Measurements from ENCODE around the gene CGB7.

CGB7 gene

DNA sequence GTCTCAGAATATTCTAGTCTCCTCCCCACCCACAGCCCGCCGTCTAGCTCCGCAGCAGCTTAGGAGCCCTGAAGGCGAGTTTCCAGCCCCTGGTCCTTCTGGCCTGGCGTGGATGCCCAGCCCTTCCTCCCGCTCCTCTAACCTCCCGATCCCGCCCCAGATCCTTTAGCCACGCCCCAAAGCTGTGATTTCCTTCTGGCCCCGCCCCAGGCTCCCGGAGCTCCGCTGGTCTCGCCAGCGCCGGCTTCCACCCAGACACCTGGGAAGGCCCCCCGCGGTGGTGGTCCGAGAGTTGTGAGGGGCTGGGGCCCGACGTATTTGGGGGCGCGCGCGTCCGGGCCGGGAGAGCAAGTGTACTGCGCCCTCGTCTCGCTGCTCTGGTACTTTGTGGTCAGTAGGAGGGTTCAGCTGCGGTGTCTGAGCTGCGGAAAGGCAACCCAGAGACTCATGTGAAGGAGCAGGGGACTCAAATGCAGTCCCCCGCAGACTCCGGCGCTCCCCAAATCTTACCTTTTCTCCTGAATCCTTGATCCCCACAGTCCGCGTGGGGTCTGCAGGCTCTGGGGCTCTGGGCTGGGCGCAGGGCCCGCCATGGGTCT is at the start of gene CGB7:
Gene CGB7, minus strand, starts transcription at position 114 of the 599 bp plus-strand sequence. CDS start 2,374 bp downstream, outside the sequence.
- no peak within 1 kb of the TSS for H3K27ac ChIP-seq (ENCODE audit: low read depth, low read length)
- no peaks in the 10 kb centered on the region for H3K36me3 ChIP-seq (ENCODE audit: insufficient read depth, low read length)
- peaks cover 8% of the 10 kb centered on the region for H3K4me1 ChIP-seq (ENCODE audit: insufficient read depth, low read length)
- H3K4me3 ChIP-seq (ENCODE audit: low read depth in 1 of 2, low read length in 2 of 2), result peak within 1 kb of the TSS; percentile 42 to 66
- H3K27me3 ChIP-seq (ENCODE audit: control insufficient read depth in 1 of 2, insufficient read depth in 2 of 2, low read length in 2 of 2), result peaks cover 0 to 40% of the 10 kb centered on the region in 2 donors
- H3K9me3 ChIP-seq (ENCODE audit: low read length), result no peaks in the 10 kb centered on the region
- H3K9ac ChIP-seq (ENCODE audit: low read length), result no peak within 1 kb of the TSS

DNA sequence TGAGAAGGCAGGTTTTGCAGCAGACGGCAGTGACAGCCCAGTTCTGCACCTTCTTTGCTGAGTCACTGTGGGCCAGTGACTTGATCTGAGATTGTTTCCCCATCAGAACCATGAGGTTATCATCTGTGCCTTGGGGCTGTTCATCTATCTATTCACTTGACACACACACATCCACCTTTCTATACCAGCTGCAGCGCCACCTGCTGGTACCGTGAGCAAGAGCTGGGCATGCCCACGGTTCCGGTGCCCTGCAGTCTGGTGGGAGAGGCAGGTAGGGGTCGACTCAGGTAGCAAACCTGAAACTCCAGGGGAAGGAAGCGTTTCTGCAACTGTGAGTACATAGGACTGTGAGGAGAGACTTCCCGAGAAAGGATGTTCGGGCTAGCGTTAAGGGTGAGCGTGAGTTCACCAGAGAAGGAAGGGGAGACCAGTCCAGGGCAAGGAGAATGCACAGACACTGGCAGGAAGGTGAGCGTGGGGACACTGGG is 49.1 kb upstream of the CGB7 start:
- Histone ChIP-seq H3K36me3 (ENCODE audit: insufficient read depth, low read length) (peaks cover 47% of the 10 kb centered on the region), H3K27ac (ENCODE audit: low read depth, low read length) (no peak overlapping the region), H3K9ac (ENCODE audit: low read length) (no peak overlapping the region), H3K27me3 (ENCODE audit: control insufficient read depth in 1 of 2, insufficient read depth in 2 of 2, low read length in 2 of 2) (no peaks in the 10 kb centered on the region), H3K9me3 (ENCODE audit: low read length) (no peaks in the 10 kb centered on the region), H3K4me3 (ENCODE audit: low read depth in 1 of 2, low read length in 2 of 2) (no peak overlapping the region), H3K4me1 (ENCODE audit: insufficient read depth, low read length) (no peaks in the 10 kb centered on the region)

DNA sequence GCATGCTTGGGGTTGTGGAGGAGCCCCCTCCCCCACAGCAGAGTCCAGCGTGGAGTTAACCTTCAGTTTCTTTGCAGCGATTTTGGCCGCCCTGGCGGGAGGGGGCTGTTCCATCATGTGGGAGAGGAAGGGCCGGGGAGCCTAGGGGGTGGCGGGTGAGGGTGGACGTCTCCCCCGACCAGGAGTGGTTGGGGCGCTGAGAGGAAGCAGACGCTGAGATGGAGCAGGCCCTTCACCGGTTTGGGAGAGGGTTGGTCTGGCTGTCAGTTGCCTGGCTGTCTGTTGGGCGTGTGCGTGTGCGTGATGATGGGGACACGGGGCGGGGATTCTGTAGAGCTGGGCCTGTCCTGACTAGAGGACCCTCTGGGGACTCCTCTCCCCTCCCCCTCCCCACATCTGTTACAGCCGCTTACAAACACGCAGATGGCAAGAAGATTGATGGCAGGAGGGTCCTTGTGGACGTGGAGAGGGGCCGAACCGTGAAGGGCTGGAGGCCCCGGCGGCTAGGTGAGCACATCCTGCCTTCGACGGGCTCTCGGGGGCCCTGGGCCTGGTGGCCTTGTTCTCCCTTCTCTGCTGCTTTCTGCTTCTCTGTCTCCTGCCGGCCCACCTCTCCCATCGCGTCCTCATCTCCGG is 46.8 kb upstream of the CGB7 start:
- Histone ChIP-seq H3K27ac (ENCODE audit: low read depth, low read length) (no peak overlapping the region), H3K36me3 (ENCODE audit: insufficient read depth, low read length) (peaks cover 65% of the 10 kb centered on the region), H3K9ac (ENCODE audit: low read length) (no peak overlapping the region), H3K27me3 (ENCODE audit: control insufficient read depth in 1 of 2, insufficient read depth in 2 of 2, low read length in 2 of 2) (no peaks in the 10 kb centered on the region), H3K9me3 (ENCODE audit: low read length) (no peaks in the 10 kb centered on the region), H3K4me1 (ENCODE audit: insufficient read depth, low read length) (no peaks in the 10 kb centered on the region), H3K4me3 (ENCODE audit: low read depth in 1 of 2, low read length in 2 of 2) (no peak overlapping the region)

DNA sequence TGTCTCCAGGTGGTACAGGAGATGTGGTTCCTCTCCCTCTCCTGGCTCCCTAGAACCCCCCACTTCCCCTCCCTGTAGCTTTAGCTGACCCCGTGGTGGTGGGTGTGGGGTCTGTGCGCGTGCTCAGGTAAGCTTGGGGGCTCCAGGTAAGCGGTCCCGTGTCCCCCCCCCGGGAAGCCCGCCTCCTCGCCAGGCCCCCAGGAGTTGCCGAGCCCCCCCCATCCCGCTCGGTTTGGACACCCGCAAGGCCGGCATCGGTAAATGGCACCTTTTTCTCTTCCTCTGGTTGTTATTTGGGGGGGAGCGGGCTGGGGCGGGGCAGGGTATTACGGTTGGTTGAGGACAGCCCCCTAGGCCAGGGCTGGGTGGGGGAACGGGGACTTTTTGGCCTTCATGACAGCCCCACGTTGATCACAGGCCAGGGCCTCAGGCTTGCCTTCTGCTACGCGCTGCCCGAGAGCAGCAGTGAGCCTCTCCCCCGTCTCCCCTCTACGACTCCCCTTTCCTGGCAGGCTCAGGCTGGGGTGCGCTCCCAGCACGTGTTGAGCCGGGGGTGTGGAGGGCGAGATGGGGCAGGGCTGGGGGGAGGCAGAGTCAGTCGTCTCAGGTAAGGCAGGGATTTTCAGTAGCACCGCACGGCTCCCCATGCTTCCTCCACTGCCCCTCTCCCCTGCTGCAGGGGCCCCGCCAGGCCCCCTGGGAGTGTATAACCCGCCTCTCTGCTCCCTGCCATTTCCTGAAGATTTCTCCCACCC is 46.0 kb upstream of the CGB7 start:
- Histone ChIP-seq H3K4me1 (ENCODE audit: insufficient read depth, low read length) (no peaks in the 10 kb centered on the region), H3K27ac (ENCODE audit: low read depth, low read length) (no peak overlapping the region), H3K27me3 (ENCODE audit: control insufficient read depth in 1 of 2, insufficient read depth in 2 of 2, low read length in 2 of 2) (no peaks in the 10 kb centered on the region), H3K4me3 (ENCODE audit: low read depth in 1 of 2, low read length in 2 of 2) (no peak overlapping the region), H3K9ac (ENCODE audit: low read length) (no peak overlapping the region), H3K9me3 (ENCODE audit: low read length) (no peaks in the 10 kb centered on the region), H3K36me3 (ENCODE audit: insufficient read depth, low read length) (peaks cover 73% of the 10 kb centered on the region)

DNA sequence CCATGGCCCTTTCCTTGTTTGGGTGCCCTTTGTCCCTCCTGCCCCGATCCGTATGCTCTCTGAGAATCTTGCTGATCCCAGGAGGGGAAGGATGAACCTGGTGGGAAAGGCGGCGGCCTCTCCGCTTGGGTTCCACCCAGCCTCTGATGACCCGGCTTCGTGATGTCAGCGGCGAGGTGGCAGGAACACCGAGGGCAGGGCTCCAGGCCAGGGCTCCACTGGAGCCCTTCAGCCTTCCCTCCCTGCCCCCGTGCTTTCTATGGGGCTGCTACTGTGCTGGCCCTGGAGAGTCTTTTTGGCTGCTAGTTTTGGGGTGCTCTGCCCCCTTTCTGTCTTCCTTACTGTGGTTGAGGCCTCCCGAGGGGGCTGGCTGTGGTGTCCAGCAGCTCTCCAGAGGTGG is 44.8 kb upstream of the CGB7 start:
- Histone ChIP-seq H3K27me3 (ENCODE audit: control insufficient read depth in 1 of 2, insufficient read depth in 2 of 2, low read length in 2 of 2) (no peaks in the 10 kb centered on the region), H3K27ac (ENCODE audit: low read depth, low read length) (no peak overlapping the region), H3K4me3 (ENCODE audit: low read depth in 1 of 2, low read length in 2 of 2) (no peak overlapping the region), H3K36me3 (ENCODE audit: insufficient read depth, low read length) (peaks cover 84% of the 10 kb centered on the region), H3K9me3 (ENCODE audit: low read length) (no peaks in the 10 kb centered on the region), H3K9ac (ENCODE audit: low read length) (no peak overlapping the region), H3K4me1 (ENCODE audit: insufficient read depth, low read length) (peaks cover 4% of the 10 kb centered on the region)

DNA sequence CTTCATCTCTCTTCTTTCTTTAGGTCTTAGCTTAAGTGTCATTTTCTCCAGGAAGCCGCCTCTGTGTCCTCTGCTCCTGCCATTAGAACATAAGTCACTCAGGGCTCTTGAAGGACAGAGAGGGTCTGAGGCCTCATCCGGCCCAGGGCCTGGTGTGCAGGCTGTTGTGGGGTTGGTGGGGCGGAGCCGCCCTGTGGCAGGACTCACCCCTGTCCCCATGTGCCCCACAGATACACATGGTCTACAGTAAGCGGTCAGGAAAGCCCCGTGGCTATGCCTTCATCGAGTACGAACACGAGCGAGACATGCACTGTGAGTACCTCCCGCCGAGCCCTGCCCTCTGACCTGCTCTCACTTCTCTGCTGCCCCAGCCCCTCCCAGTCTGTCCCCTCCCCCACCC is 43.6 kb upstream of the CGB7 start:
- Histone ChIP-seq H3K9ac (ENCODE audit: low read length) (no peak overlapping the region), H3K4me3 (ENCODE audit: low read depth in 1 of 2, low read length in 2 of 2) (no peak overlapping the region), H3K27ac (ENCODE audit: low read depth, low read length) (no peak overlapping the region), H3K36me3 (ENCODE audit: insufficient read depth, low read length) (peaks cover 82% of the 10 kb centered on the region), H3K27me3 (ENCODE audit: control insufficient read depth in 1 of 2, insufficient read depth in 2 of 2, low read length in 2 of 2) (no peaks in the 10 kb centered on the region), H3K9me3 (ENCODE audit: low read length) (no peaks in the 10 kb centered on the region), H3K4me1 (ENCODE audit: insufficient read depth, low read length) (peaks cover 4% of the 10 kb centered on the region)

DNA sequence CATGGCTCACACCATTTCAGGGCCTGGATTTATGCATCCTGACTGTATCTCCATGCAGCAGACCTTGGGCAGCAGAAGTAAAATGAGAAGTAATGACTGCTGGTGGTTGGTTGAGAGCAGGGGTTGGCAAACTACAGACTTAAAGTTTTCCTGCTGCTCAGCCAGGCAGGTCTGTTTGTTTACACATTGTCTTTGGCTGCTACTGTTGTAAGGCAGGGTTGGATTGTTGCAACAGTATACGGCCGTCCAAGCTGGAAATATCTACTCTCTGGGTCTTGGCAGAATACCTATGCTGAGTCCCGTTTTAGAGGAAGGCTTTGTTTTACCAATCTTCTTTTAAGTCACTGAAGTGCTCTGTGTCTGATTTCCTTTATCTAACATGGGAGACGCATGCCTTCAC is 41.2 kb upstream of the CGB7 start:
- Histone ChIP-seq H3K9ac (ENCODE audit: low read length) (no peak overlapping the region), H3K4me1 (ENCODE audit: insufficient read depth, low read length) (peaks cover 4% of the 10 kb centered on the region), H3K27ac (ENCODE audit: low read depth, low read length) (no peak overlapping the region)

DNA sequence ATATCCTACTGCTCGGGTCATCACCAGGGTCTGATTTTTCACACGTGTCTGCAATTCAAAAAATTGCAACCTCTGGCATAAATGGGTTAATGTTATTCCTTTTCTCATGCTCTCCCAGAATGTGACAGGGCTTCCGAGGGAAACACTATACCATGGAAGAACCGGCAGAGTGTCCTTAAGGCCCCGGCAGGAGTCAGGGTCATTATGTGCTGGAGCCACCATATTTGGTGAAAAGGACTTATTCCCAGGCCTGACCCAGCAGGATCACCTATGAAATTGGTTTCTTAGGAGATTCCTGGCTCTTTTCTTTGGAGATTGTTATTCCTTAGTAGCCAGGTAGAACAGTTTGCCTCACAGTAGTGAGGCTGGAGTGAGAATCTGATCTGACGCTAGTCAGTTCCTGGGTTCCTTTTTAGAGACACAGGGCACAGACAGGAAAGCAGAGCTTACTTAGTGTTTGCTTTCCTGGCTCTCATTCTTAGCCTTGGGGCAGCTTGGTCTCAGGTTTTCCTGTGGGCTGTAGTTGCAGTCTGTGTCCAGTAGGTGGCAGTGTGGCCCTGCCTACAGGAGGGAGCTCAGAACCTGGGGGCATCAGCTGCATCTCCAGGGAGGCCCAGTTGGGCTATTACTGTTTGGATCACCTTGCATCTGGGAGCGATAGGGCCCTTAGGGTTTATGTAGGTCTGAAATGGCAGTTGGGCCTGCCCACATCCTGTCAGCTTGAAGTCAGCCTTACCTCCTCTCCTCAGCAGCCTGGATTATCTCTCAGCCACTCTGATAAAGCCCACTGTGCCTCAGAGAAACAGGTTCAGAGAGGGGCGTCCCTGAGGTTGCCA is 40.1 kb upstream of the CGB7 start:
- no peaks in the 10 kb centered on the region for H3K9me3 ChIP-seq (ENCODE audit: low read length)
- peaks cover 68% of the 10 kb centered on the region for H3K36me3 ChIP-seq (ENCODE audit: insufficient read depth, low read length)
- no peak overlapping the region for H3K4me3 ChIP-seq (ENCODE audit: low read depth in 1 of 2, low read length in 2 of 2)
- H3K27ac ChIP-seq (ENCODE audit: low read depth, low read length), result no peak overlapping the region
- H3K27me3 ChIP-seq (ENCODE audit: control insufficient read depth in 1 of 2, insufficient read depth in 2 of 2, low read length in 2 of 2), result no peaks in the 10 kb centered on the region
- peaks cover 4% of the 10 kb centered on the region for H3K4me1 ChIP-seq (ENCODE audit: insufficient read depth, low read length)
- H3K9ac ChIP-seq (ENCODE audit: low read length), result no peak overlapping the region

More for the DNA sequence above, 41.2 kb upstream of the CGB7 start:
- Histone ChIP-seq H3K9me3 (ENCODE audit: low read length) (no peaks in the 10 kb centered on the region), H3K36me3 (ENCODE audit: insufficient read depth, low read length) (peaks cover 71% of the 10 kb centered on the region), H3K4me3 (ENCODE audit: low read depth in 1 of 2, low read length in 2 of 2) (no peak overlapping the region), H3K27me3 (ENCODE audit: control insufficient read depth in 1 of 2, insufficient read depth in 2 of 2, low read length in 2 of 2) (no peaks in the 10 kb centered on the region)

DNA sequence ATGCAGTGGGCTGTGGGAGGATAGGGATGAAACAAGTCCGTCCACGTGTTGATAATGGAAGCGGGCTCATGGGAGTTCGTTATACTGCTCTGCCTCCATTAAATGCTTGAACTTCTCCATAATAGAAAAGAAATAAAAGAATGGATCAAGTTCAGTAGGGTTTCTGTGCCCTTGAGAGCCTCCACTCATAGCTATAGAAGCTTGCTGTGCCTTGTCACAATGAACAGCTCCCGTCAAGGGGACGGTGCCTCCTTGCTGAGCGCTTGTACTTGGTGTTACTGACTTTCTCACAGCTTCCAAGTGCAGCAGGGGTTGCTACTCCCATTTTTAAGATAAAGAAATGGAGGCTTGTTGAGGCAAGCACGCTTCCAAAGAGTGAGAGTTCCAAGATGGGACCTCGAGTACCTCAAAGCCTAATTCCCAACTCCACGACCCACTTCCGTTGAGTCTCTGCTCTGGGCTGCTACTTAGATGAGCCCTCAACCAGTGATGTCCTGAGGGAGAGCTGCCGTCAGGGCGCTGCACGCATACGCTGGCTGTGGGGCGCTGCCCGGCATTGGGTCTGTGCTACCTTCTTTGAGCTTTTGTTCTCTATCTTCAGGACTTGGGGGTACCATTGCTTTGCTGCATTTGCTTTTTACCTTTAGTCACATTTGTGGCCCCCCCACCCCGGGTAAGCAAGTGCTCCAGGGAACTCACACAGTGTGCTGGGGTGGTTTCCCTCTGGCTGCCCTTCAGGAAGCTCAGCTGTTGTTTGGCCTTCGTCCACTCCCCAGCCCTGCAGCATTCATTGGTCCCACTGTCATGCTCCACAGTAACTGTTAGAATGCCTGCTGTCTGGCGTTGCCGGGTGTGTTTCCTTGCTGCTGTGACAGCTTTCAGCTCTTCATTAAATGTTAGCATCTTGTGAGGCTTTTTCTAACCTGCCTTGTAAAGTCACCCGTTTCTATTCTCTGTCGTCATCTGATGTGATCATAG is 37.2 kb upstream of the CGB7 start:
- Histone ChIP-seq H3K36me3 (ENCODE audit: insufficient read depth, low read length) (peaks cover 68% of the 10 kb centered on the region), H3K27ac (ENCODE audit: low read depth, low read length) (no peak overlapping the region)

DNA sequence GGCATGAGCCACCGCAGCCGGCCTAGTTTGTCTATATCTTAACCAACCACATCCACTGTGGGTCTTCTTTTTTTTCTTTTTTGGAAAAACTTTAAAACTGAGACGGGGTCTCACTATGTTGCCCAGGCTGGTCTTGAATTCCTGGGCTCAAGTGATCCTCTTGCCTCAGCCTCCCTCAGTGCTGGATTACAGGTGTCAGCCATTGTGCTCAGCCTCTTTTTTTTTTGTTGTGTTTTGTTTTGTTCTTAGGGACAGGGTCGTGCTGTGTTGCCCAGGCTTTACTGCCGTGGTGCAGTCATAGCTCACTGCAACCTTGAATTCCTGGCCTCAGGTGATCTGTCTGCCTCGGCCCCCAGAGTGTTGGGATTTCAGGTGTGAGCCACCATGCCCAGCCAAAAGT is 35.1 kb upstream of the CGB7 start:
- Histone ChIP-seq H3K9me3 (ENCODE audit: low read length) (no peaks in the 10 kb centered on the region), H3K4me3 (ENCODE audit: low read depth in 1 of 2, low read length in 2 of 2) (no peak overlapping the region), H3K4me1 (ENCODE audit: insufficient read depth, low read length) (peaks cover 10% of the 10 kb centered on the region), H3K27me3 (ENCODE audit: control insufficient read depth in 1 of 2, insufficient read depth in 2 of 2, low read length in 2 of 2) (no peaks in the 10 kb centered on the region), H3K27ac (ENCODE audit: low read depth, low read length) (no peak overlapping the region), H3K9ac (ENCODE audit: low read length) (no peak overlapping the region), H3K36me3 (ENCODE audit: insufficient read depth, low read length) (peaks cover 62% of the 10 kb centered on the region)

More for the DNA sequence above, 37.2 kb upstream of the CGB7 start:
- H3K4me3 ChIP-seq (ENCODE audit: low read depth in 1 of 2, low read length in 2 of 2), result no peak overlapping the region
- H3K27me3 ChIP-seq (ENCODE audit: control insufficient read depth in 1 of 2, insufficient read depth in 2 of 2, low read length in 2 of 2), result no peaks in the 10 kb centered on the region
- no peak overlapping the region for H3K9ac ChIP-seq (ENCODE audit: low read length)
- peaks cover 4% of the 10 kb centered on the region for H3K4me1 ChIP-seq (ENCODE audit: insufficient read depth, low read length)
- no peaks in the 10 kb centered on the region for H3K9me3 ChIP-seq (ENCODE audit: low read length)

Data from muscle layer of colon (tissue), 2 donors.